Activated CD4-positive, alpha-beta T cell treated with anti-CD3 and anti-CD28 coated beads, Interleukin-10, Interleukin-2, amounts not matched to agents 100 ng/mL and 50 ng/mL, durations not matched to agents 16 hours and 8 hours (primary cell): Measurements from ENCODE around the gene HOXC6.

Source experiments
- DNase-seq: peaks from one replicate; pipeline ENCODE4 v3.0.0-alpha.2; 2020

Gene HOXC6

DNA sequence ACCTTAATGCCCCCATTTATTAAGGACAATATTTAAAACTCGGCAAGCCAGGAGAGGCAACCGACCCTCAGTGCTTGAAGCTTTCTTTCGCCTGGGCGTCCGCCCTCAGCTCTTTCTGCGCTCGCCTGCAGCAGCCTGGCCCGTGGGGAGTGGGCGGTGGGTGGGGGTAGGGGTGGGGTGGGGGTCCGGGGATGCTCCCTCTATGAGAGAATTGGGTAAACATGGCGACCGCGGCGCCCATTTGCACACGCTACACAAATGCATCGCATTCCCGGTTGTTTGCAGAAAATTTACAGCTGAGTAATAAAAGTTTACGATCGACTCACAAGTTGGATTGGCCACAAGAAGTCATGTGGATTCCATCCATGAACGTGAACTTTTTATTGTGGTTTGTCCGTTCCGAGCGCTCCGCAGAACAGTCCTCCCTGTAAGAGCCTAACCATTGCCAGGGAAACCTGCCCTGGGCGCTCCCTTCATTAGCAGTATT, 11.7 kb upstream of the HOXC6 start:
- no peak for DNase-seq

DNA sequence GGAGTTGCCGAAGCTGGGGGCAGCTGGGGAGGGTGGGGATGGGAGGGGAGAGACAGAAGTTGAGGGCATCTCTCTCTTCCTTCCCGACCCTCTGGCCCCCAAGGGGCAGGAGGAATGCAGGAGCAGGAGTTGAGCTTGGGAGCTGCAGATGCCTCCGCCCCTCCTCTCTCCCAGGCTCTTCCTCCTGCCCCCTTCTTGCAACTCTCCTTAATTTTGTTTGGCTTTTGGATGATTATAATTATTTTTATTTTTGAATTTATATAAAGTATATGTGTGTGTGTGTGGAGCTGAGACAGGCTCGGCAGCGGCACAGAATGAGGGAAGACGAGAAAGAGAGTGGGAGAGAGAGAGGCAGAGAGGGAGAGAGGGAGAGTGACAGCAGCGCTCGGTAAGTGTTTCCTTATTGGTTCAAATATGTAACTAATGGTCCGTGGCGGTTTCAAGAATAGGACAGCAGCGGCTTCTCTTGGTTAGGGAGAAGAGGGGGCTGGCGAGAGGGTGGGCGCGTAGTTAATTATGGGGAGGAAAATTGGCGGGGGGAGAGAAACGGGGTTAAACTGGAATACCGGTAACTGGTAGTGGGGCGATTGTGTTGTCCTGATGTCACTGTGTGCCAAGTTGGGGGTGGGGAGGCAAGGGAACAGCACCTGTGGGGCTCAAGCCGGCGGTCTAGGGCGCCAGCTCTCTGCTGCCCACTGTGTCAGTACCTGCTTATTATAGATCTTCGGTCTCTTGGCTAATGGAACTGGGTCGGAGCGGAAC, 11.0 kb upstream of the HOXC6 start:
- DNase-seq, result no peak

DNA sequence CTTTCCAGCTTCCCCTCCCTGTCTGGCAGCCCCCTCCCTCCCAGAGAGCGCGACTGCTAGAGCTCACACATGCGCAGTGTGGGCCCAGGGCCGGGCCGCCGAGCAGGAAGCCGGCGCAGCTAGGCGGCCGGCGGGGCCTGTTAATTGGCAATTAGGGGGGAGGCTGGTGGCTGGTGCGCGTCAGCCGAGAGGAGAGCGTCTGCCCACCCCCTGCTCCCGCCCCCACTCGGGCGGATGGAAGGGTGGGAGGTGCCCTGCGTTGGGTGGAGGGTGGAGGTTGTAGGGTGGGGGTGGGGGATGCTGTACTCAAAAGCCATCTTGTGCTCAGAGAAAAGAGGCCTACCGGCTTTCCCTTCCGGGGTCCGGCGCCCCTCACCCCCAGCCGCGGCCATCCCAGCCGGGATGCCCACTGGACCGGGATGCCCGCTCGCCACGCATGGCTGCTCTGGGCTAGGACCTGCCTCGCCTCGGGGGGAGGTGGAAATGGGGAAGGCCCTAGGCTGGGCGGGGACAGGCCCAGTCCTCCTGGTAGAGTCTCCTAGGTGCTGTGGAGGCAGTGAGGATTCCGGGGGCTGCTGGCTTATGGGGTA, 10.3 kb upstream of the HOXC6 start:
- peak; percentile 85 for DNase-seq

DNA sequence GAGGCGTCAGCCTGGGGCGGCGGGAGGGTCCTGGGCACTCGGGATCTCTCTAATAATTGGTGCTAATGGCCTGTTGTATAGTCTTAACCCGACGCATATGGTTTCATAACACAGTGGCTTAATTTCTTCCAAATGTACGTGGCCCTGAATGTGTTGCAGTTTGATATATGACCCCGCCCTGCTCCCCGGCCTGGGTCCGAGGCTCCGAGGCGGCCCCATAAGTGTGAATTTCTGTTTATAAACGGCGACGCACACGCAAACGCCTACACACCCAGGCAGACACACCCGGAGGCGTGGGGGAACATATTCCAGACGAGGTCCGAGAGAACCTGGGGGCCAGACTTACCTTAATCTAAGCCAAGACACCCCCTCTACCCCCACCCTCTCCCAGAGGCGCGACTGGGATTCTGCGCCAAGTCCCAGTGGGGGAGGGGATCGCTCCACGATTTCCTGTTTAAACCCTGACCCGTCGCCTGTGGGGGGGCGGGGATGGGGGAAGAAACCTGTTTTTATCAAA, 9.7 kb upstream of the HOXC6 start:
- no peak for DNase-seq

DNA sequence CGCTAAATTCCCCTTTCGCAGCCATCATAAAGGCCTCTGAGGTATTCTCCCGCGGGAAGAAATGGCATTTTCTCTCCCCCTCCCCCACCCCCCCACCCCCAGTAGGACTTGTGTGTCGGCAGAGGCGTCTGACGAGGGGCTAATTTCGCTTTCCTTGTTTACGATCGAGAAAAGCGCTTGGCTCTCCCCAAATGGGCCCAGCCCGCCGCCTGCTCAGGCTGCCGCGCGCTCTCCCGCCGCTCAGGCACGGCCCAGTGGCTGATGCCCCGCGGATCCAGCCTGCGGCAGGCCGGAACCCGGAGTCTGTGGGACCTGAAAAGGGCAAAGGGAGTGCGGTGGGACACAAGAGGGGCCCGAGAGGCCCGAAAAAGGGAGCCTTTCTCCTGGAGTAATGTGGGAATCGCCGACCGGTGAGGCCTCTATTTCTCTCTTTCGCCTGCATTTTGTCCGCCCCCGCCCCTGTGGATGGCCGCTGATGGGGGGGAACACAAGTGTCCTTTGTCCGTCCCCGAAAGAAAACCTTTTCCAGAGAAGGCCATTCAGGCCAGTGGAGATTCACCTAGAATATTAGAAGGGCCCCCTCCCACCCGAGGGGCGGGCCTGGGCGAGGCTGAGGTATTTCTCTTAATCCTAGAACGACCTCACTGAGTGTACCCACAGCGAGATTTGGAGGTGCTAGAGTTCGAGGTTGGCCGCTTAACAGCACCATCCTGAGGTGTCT, 9.0 kb upstream of the HOXC6 start:
- DNase-seq, result no peak

DNA sequence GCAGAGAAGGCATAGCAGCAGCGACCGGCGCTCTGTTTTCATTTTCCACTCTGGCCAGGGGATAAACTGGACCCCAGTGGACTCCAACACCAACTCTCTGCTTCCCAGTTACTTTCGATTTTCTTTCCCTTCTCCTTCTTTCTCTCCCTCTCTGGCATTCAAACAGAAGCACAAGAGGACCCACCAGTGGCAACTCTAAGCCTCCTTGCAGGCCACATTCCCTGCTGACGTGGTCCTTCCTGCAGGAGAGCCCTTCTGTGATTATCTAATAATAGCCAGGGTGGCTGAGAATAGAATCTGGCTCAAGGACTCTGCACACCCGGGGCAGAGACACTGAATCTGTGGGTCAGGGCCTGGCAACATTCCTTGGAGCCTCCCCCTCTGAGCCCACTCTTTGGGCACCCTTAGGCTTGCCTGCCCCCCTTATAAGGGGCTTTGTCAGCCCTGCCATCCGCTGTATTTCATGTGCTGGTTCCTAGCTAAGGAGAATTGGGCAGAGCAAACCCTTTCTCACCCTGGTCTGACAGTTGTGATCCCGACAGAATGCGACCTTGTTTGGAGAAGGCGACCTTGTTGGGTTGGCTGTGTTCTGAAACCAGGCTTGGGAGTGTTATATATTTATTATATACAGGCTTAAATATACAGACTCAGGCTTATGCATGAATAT, 8.2 kb upstream of the HOXC6 start:
- no peak for DNase-seq

DNA sequence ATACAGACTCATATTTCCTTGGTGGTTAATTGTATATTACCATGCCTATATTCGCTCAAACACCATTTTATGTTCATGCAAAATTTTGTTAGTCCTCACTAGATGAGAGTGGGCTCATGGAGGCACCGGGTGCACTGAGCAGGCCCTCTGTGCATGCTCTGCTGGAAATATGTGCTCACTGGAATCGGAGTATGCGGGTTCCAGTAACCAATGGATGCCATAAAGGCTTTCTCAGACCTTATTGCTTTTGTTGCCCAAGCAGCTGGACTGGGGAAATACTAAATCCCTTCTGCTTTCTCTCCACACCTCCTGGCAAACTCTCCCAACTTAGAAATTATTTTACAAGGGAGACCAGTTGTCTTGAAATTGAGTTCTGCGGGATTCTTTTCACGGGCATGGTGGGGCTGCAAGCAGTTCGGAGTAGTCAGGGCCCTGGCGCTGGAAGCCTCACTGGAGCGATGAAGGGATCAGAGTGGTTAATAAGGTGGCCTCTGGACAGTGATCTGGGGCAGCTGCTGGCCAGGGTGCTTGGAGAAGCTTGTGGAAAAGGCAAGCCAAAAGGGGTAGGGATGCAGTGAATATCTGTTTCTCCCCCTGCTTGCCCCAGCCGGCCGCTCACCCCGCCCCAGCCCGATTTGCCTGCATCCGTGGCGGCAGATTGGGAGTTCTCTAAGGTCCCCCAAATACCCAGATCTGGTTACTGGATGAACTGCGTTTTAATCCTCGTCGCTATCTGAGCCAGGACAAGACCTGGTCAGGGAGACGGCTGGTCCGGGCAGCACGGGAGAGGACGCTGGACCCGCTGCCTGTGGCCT, 7.4 kb upstream of the HOXC6 start:
- DNase-seq, result no peak

DNA sequence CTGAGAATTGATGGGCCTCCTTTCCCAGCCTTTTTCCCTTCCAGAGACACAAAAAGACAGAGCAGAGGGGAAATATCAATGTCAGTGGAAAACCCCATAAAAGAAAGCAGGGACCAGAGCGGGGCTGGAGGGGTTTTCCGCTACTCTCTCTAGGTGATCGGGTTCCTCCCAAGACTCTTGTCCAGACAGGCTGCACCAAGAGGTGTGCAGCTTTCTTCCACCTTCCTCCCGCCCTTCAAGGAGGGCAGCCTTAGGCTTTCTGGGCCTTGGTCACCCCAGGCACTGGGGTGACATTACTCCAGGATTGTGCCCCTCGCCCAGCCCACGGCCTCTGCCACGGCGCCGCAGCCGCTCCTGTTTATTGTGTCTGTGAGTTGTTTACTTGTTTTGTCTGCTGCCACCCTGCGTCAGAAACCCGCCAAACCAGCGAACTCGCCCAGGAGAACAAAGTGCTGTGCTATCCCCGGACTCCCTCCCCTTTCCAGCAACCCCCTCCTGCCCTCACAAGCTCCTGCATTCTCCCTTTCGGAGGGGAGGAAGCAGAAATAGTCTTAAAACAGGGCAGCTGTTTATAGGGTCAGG, 6.7 kb upstream of the HOXC6 start:
- DNase-seq, result no peak

DNA sequence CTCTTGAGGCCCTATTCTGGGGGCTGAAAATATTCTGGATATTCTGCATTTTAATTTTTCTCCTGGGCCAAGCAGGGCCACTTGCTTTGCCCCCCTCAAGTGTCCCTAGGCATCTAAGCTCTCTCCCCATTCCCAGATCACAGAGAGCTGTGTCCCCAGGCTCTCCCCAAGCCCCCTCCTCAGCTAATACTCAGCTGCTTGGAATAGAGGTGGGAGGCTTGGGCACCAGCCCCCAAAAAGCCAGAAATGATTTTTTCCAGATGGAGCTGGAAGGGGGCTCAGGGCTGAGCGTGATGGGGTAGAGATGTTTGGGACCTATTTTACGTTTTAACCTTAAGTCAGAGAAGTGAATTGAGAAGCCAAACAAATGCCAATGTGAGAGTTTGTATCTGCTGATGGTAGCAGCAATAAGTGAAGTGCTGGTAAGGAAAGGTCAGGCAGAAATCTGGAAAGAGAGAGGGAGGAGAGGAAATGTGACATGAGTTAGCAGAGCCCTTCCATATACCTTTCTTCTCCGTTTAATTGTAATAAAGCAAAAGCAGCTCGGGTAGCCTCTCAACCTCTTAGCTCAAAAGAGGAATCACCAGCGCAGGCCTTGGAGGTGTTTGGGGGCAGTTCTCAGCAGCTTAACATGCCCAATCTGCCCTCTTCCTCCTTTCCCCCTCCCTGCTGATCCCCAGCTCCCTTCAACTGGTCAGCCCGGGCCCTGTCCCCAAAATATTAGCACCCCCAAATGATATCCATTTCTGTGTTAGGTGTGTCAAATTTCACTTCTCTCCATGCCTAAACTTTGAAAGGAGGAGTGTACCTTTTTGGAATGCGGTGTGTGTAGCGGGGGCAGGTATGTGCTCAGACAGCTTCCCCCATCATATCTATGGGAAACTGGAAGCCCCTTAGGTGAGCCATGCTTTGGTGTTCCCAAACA, 5.0 kb upstream of the HOXC6 start:
- no peak for DNase-seq

DNA sequence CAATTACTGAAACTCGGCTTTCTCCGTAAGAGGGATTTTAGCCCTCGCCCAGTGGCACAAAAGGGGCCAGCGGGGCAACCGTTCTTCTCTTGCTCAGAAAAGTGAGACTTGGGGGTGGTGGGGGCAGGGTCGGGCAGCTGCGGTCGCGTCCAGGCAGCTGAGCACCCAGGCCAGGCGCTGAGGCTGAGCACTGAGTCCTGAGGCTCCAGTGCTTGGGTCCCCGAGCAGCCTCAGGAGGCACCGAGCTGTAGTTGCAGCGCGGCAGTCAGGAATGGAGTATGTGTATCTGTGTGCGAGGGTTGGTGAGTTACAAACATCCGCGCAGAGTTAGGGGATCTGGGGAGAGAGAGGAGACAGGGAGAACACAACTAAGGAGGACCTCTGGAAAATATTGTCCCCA, 4.1 kb upstream of the HOXC6 start:
- DNase-seq, result no peak

DNA sequence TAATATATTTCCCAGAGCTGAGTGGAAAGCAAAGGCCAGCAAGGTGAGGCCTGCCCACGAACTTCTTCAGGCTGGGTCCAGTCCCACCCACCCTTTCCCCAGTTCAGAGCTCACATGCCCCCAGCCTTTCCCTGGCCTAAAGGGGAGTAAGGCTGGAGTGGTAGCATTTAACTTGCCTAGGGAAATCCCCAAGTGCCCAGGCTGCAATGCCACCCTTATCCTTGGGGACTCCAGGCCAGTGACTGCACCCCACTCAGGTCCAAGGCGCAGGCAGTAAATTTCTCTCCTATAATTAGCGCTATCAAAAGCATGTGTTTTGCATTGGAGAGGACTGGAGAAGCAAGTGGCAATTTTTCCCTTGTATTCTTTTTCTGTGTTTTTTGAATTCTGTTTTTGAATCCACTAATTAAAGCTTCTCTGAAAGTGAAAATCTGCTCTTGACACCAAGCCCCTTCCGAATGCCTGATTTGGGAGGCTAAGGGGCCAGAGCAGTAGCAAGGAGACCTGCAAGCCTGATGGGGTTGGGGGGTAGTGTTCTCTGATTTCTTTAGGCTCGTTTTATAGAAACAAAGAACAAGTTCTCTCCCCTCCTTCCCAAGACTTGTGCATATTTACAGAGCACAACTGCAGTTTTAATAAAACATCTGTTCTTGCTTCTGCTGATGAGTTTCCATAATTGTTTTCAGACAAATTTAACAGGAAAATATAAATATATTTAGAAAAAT, 3.5 kb upstream of the HOXC6 start:
- no peak for DNase-seq

DNA sequence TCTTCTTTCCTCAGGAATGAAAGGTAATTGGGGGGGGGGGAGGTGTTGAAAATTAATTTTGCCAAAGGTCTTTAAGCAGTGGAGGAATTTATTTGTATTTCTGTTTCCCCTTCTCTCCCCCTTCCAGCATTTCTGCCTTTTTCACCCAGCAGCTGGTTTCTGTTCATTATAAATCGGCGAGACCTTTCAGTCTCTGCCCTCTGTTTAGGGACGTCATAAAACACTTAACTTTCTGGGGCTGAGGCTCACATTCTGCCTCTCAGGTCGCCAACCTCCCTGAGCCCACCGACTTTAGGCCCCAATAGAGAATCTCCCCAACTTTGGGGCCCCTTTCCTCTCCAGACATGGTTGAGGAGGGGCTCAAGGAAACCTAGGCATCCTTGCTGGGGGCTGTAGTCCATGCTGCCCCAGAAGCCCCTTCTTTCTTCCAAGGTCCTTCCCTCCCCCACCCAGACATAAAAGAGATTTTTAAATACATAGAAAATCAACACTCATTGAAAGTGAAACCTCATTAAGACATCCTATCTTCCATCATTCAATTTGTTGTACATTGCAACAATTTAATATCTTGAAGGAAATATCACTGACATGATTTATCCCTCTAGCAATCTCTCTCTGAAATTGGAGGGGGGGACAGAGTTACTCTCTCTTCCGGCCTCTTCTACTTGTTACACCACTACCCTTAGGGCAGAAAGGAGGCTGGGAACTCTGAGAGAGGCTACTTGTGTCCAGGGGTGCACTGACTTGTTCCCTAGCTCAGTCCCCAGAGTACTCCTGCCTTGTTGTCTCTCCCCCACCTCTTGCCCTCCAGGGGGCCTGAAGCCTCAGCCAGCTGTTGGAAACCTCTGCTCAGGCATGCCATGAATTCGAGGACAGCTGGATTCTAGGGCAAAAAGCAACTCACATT, 2.5 kb upstream of the HOXC6 start:
- no peak for DNase-seq

DNA sequence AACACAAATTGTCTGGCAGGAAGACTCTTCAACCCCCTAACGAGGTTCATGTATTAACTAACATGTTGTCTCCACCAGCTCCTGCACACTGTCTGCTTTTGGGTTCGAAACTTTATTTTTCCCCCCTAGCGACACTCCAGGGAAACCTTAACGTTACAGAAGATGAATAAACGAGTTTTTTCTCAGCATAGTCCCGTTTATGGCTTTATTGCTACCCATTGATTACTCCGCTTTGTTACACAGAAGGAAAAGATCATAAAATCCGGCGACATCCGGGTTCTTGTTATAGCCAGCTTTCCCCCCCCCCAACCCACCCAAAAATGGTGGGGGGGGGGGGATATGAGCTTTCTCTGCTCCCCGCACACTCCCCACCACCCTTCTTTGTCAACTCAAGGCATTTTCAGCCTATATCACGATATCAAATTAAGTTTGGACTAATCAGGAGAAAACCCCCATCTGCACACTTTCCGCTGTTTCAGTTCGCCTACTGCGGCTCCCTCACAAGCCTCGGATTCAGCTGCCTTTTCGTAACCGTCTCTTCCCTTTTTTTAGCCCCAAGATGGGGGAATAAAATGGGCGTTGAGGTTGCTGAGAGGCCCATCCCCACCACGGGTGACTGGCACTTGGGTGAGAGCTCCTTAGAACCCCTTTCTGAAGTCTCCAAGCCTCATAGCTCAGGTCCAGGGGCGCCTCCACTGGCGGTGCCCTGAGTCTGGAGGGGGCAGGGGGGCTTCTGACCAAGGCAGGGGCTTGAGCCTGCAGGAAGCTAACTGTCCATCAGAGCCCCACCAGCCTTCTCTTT, 1.4 kb upstream of the HOXC6 start:
- no peak for DNase-seq

DNA sequence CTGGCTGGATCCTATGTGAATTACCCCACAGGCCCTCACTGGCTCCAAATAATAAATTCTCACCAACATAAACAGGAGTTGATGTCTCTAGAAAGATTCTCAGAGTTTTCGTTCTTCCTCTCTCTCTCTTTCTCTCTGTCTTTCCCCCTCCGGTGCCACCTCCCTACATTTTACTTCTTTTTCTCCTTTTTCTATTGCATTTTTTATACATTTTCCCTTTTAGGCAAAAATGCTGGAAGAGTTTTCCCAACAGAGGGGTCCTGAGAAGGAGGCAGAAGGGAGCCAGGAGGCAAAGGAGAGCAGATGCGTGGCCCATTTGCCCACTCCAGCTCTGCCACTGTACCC, 826 bp upstream of the HOXC6 start:
- no peak for DNase-seq

DNA sequence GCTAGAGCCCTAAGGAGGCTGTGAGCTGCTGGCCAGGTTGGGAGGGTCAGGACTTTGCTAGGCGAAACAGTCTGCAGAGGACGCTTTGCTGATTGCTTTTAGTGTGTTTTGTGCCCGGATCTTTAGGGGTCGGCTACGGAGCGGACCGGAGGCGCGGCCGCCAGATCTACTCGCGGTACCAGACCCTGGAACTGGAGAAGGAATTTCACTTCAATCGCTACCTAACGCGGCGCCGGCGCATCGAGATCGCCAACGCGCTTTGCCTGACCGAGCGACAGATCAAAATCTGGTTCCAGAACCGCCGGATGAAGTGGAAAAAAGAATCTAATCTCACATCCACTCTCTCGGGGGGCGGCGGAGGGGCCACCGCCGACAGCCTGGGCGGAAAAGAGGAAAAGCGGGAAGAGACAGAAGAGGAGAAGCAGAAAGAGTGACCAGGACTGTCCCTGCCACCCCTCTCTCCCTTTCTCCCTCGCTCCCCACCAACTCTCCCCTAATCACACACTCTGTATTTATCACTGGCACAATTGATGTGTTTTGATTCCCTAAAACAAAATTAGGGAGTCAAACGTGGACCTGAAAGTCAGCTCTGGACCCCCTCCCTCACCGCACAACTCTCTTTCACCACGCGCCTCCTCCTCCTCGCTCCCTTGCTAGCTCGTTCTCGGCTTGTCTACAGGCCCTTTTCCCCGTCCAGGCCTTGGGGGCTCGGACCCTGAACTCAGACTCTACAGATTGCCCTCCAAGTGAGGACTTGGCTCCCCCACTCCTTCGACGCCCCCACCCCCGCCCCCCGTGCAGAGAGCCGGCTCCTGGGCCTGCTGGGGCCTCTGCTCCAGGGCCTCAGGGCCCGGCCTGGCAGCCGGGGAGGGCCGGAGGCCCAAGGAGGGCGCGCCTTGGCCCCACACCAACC, 1.5 kb downstream of the HOXC6 start:
- DNase-seq, result no peak

DNA sequence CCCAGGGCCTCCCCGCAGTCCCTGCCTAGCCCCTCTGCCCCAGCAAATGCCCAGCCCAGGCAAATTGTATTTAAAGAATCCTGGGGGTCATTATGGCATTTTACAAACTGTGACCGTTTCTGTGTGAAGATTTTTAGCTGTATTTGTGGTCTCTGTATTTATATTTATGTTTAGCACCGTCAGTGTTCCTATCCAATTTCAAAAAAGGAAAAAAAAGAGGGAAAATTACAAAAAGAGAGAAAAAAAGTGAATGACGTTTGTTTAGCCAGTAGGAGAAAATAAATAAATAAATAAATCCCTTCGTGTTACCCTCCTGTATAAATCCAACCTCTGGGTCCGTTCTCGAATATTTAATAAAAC, 2.2 kb downstream of the HOXC6 start:
- no peak for DNase-seq

DNA sequence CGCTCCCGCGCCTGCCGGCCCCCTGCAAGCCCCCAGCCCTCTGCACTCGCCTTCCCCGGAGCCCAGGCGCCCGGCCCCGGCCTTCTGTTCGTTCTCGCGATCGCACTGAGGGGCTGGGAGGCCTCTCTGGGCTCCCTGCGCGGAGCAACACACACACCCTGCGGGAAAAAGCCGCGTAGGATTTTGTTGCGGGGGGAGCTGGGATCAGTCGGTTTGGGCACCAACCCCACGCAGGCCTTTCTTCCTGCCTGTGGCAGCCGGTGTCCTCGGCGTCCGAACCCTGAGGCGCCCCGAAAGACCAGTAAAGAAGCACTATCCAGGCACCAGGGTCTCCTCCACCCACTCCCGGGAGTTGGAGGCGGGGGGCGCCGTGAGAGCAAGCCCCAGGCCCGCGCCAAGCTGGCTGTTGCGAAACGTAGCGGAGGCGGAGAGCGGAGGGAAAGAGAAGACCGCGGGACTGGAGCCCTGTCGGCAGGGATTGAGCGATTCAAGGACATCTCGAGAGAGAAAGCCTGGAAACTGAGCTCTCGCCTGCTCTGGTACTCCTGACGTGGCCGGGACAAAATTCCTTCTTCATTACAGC, 2.7 kb downstream of the HOXC6 start:
- no peak for DNase-seq
